Naive thymus-derived CD4-positive, alpha-beta T cell (primary cell): ENCODE measurements around the gene OXSR1. TPM values are rescaled to one million over a fixed set of nuclear protein-coding genes. Genes with fewer than 3 reads are reported as not detected.

ENCODE experiments used
- ATAC-seq: fragments of 150-1000 bp; cut with Tn5 transposase; 2 replicates; pipeline ENCODE4 v1.10.0; 2021; ENCODE audit warnings: mild to moderate bottlenecking, moderate library complexity
- CTCF ChIA-PET: fragments of 350-600 bp; sonication (Branson Sonifier 250); formaldehyde crosslinking; loops from one replicate; lab custom pipeline; 2021; ENCODE audit warnings: antibody characterized with exemption; lab: Charles Lee
- POLR2A ChIA-PET: fragments of 350-600 bp; sonication (Branson Sonifier 250); formaldehyde crosslinking; loops from one replicate; lab custom pipeline; 2021; ENCODE audit warnings: antibody characterized with exemption, inconsistent platforms; lab: Charles Lee
- DNase-seq, 9 donors: peaks; one replicate each; pipeline versions ENCODE4 v3.0.0 to v3.0.0-alpha.2; 2020 to 2022; ENCODE audit warnings: mixed read lengths in 1 of 9
- H3K27ac ChIP-seq: one replicate; pipeline ENCODE4 v1.7.0; 2013; ENCODE audit warnings: mild to moderate bottlenecking, low read depth, low read length, moderate library complexity
- H3K27me3 ChIP-seq, 2 donors: one replicate each; pipeline ENCODE4 v1.7.0; 2013; ENCODE audit warnings: low read length in 2 of 2, mild to moderate bottlenecking in 2 of 2, moderate library complexity in 2 of 2; ENCODE audit not compliant: control insufficient read depth in 2 of 2, insufficient read depth in 2 of 2
- H3K36me3 ChIP-seq, 3 experiments: 1 replicate in 2 of 3; 2 replicates in 1 of 3; pipeline ENCODE4 v1.7.0; 2013; ENCODE audit warnings: low read length in 3 of 3, mild to moderate bottlenecking in 3 of 3, moderate library complexity in 1 of 3; ENCODE audit not compliant: insufficient read depth in 3 of 3, control insufficient read depth in 2 of 3
- H3K4me1 ChIP-seq, 2 donors: one replicate each; pipeline ENCODE4 v1.7.0; 2013; ENCODE audit warnings: low read length in 2 of 2, mild to moderate bottlenecking in 2 of 2, moderate library complexity in 1 of 2; ENCODE audit not compliant: control insufficient read depth in 2 of 2, insufficient read depth in 2 of 2
- H3K4me3 ChIP-seq: 2 replicates; pipeline ENCODE4 v1.7.0; 2013; ENCODE audit warnings: mild to moderate bottlenecking, low read length
- H3K9me3 ChIP-seq, 3 experiments: 1 replicate in 2 of 3; 2 replicates in 1 of 3; pipeline ENCODE4 v1.7.0; 2013; ENCODE audit warnings: low read length in 3 of 3; ENCODE audit not compliant: control insufficient read depth in 2 of 3
- H3K27ac Mint-ChIP-seq, 9 donors: one replicate each; pipeline ENCODE4 v1.8.0; 2020 to 2022; ENCODE audit warnings: mixed read lengths in 9 of 9, mild to moderate bottlenecking in 8 of 9, moderate library complexity in 5 of 9, inconsistent platforms in 2 of 9
- H3K27me3 Mint-ChIP-seq, 5 donors: one replicate each; pipeline ENCODE4 v1.8.0; 2021 to 2022; ENCODE audit warnings: mixed read lengths in 5 of 5, mild to moderate bottlenecking in 1 of 5
- H3K36me3 Mint-ChIP-seq, 5 donors: one replicate each; pipeline ENCODE4 v1.8.0; 2020 to 2022; ENCODE audit warnings: mixed read lengths in 5 of 5, mild to moderate bottlenecking in 3 of 5, inconsistent platforms in 1 of 5
- H3K4me1 Mint-ChIP-seq, 7 donors: one replicate each; pipeline ENCODE4 v1.8.0; 2020 to 2022; ENCODE audit warnings: mixed read lengths in 7 of 7, mild to moderate bottlenecking in 3 of 7, inconsistent platforms in 1 of 7
- H3K4me3 Mint-ChIP-seq, 10 donors: one replicate each; pipeline ENCODE4 v1.8.0; 2020 to 2022; ENCODE audit warnings: mild to moderate bottlenecking in 10 of 10, mixed read lengths in 10 of 10, moderate library complexity in 6 of 10, inconsistent platforms in 2 of 10
- H3K9me3 Mint-ChIP-seq, 11 donors: one replicate each; pipeline ENCODE4 v1.8.0; 2020 to 2022; ENCODE audit warnings: mixed read lengths in 11 of 11, mild to moderate bottlenecking in 4 of 11, inconsistent platforms in 1 of 11, moderate library complexity in 1 of 11
- intact Hi-C, 2 donors: fragments of 100-400 bp; cut with micrococcal nuclease; formaldehyde crosslinking; loops; one replicate each; pipeline ENCODE4 v1.15.1; 2023
- polyA plus RNA-seq, 2 donors: library from polyadenylated mRNA; unstranded; fragments of 300-500 nt; fragmentation: Illumina TruSeq; gene quantifications; one replicate each; pipeline ENCODE4 v1.2.3, GENCODE V29; 2021
- total RNA-seq, 6 experiments: library from RNA in 5 of 6; stranded (reverse) in 5 of 6; gene quantifications; 1 replicate in 5 of 6; 2 replicates in 1 of 6; pipeline ENCODE4 v1.2.3 and lab custom pipeline; 2021 to 2026

The OXSR1 gene
- total and polyA plus RNA-seq, 7 experiments from 2014 or later: 12.3 to 59.7 (median 35.9) TPM

- peak overlapping the region in 2 of 9 donors; percentile 32 to 70 for H3K27ac Mint-ChIP-seq
- Histone ChIP-seq H3K4me1 (peaks cover 0 to 14% of the 10 kb centered on the region in 2 donors), H3K27ac (no peak overlapping the region), H3K9me3 (no peaks in the 10 kb centered on the region), H3K27me3 (no peaks in the 10 kb centered on the region), H3K4me3 (no peak overlapping the region), H3K36me3 (no peaks in the 10 kb centered on the region)
- peaks cover 12 to 41% (median 30%) of the 10 kb centered on the region in 7 donors for H3K4me1 Mint-ChIP-seq
- peak; percentile 54 for ATAC-seq
- H3K9me3 Mint-ChIP-seq: peaks cover 0 to 31% (median 17%) of the 10 kb centered on the region in 11 donors
- intact Hi-C loops: no loop called here
- H3K27me3 Mint-ChIP-seq: peaks cover 0 to 4% (median 0%) of the 10 kb centered on the region in 5 donors
- no peak overlapping the region for H3K4me3 Mint-ChIP-seq
- POLR2A ChIA-PET: interaction anchor here (1.6 kb wide), 1 partner anchor 16 kb away, joined by 5 read pairs; the partner anchor contains the start of gene OXSR1
- no peak for DNase-seq
- CTCF ChIA-PET: interaction anchor here (1.1 kb wide), 1 partner anchor 11 kb away, joined by 4 read pairs; no protein-coding TSS in a partner anchor
- H3K36me3 Mint-ChIP-seq: peaks cover 3 to 21% (median 7%) of the 10 kb centered on the region in 5 donors
Measured at GRCh38 chr3:38148311-38148882, 16.9 kb upstream of the OXSR1 start.

- ChIA-PET POLR2A (interaction anchor here (1.6 kb wide), 1 partner anchor 15 kb away, joined by 5 read pairs; the partner anchor contains the start of gene OXSR1), CTCF (no interaction called here)
- no peak overlapping the region for H3K4me3 ChIP-seq
- H3K9me3 ChIP-seq: no peaks in the 10 kb centered on the region
- H3K36me3 ChIP-seq: no peaks in the 10 kb centered on the region
- ATAC-seq (no peak), DNase-seq (no peak)
- no peaks in the 10 kb centered on the region for H3K27me3 ChIP-seq
- intact Hi-C loops: no loop called here
- peaks cover 12 to 41% (median 30%) of the 10 kb centered on the region in 7 donors for H3K4me1 Mint-ChIP-seq
- no peak overlapping the region for H3K4me3 Mint-ChIP-seq
- H3K27ac Mint-ChIP-seq: peak overlapping the region in 8 of 9 donors; percentile 1 to 71 (median 42)
- peaks cover 0 to 31% (median 17%) of the 10 kb centered on the region in 11 donors for H3K9me3 Mint-ChIP-seq
- peaks cover 0 to 14% of the 10 kb centered on the region in 2 donors for H3K4me1 ChIP-seq
- no peak overlapping the region for H3K27ac ChIP-seq
- H3K36me3 Mint-ChIP-seq: peaks cover 3 to 21% (median 7%) of the 10 kb centered on the region in 5 donors
- peaks cover 0 to 4% (median 0%) of the 10 kb centered on the region in 5 donors for H3K27me3 Mint-ChIP-seq
Measured at GRCh38 chr3:38149708-38150107, 15.6 kb upstream of the OXSR1 start.

GRCh38 chr3:38150780-38151528, 14.4 kb upstream of the OXSR1 start:
- no peaks in the 10 kb centered on the region for H3K27me3 ChIP-seq
- peak overlapping the region in 8 of 9 donors; percentile 7 to 78 (median 52) for H3K27ac Mint-ChIP-seq
- ChIA-PET POLR2A (no interaction called here), CTCF (no interaction called here)
- H3K27ac ChIP-seq: no peak overlapping the region
- no peak overlapping the region for H3K4me3 ChIP-seq
- no peak overlapping the region for H3K4me3 Mint-ChIP-seq
- ATAC-seq (no peak), DNase-seq (no peak)
- H3K9me3 Mint-ChIP-seq: peaks cover 0 to 22% (median 11%) of the 10 kb centered on the region in 11 donors
- H3K4me1 ChIP-seq: peaks cover 0 to 14% of the 10 kb centered on the region in 2 donors
- no peaks in the 10 kb centered on the region for H3K36me3 ChIP-seq
- peaks cover 3 to 19% (median 7%) of the 10 kb centered on the region in 5 donors for H3K36me3 Mint-ChIP-seq
- H3K9me3 ChIP-seq: no peaks in the 10 kb centered on the region
- H3K27me3 Mint-ChIP-seq: no peaks in the 10 kb centered on the region
- H3K4me1 Mint-ChIP-seq: peaks cover 12 to 48% (median 30%) of the 10 kb centered on the region in 7 donors
- intact Hi-C loops: no loop called here

GRCh38 chr3:38151667-38152265, 13.6 kb upstream of the OXSR1 start:
- Histone ChIP-seq H3K4me3 (no peak overlapping the region), H3K36me3 (no peaks in the 10 kb centered on the region), H3K27ac (no peak overlapping the region), H3K27me3 (no peaks in the 10 kb centered on the region), H3K4me1 (peaks cover 0 to 14% of the 10 kb centered on the region in 2 donors), H3K9me3 (no peaks in the 10 kb centered on the region)
- H3K9me3 Mint-ChIP-seq: peaks cover 0 to 15% (median 5%) of the 10 kb centered on the region in 11 donors
- H3K27me3 Mint-ChIP-seq: no peaks in the 10 kb centered on the region
- ATAC-seq (peak; percentile 84), DNase-seq (peak in 2 of 9 donors; percentile 15 to 18)
- H3K4me3 Mint-ChIP-seq: peak overlapping the region in 1 of 10 donors; percentile 57
- ChIA-PET POLR2A (interaction anchor here (1.0 kb wide), 1 partner anchor 13 kb away, joined by 3 read pairs; the partner anchor contains the start of gene OXSR1), CTCF (no interaction called here)
- intact Hi-C loops: loop anchor here in 1 of 2 donors (1.0 kb wide), 1 partner anchor 14 kb away; the partner anchor contains the start of gene OXSR1
- H3K36me3 Mint-ChIP-seq: peaks cover 0 to 13% (median 3%) of the 10 kb centered on the region in 5 donors
- H3K27ac Mint-ChIP-seq: peak overlapping the region in 7 of 9 donors; percentile 19 to 80 (median 58)
- H3K4me1 Mint-ChIP-seq: peaks cover 12 to 48% (median 30%) of the 10 kb centered on the region in 7 donors

GRCh38 chr3:38152609-38153008, 12.7 kb upstream of the OXSR1 start:
- peaks cover 12 to 48% (median 29%) of the 10 kb centered on the region in 7 donors for H3K4me1 Mint-ChIP-seq
- POLR2A ChIA-PET: interaction anchor here (1.0 kb wide), 1 partner anchor 12 kb away, joined by 3 read pairs; the partner anchor contains the start of gene OXSR1
- H3K4me1 ChIP-seq: peaks cover 0 to 14% of the 10 kb centered on the region in 2 donors
- H3K27ac ChIP-seq: no peak overlapping the region
- peak overlapping the region in 3 of 9 donors; percentile 24 to 77 (median 48) for H3K27ac Mint-ChIP-seq
- H3K27me3 Mint-ChIP-seq: no peaks in the 10 kb centered on the region
- no peaks in the 10 kb centered on the region for H3K9me3 ChIP-seq
- intact Hi-C loops: loop anchor here in 1 of 2 donors (1.0 kb wide), 1 partner anchor 13 kb away; the partner anchor contains the start of gene OXSR1
- peaks cover 0 to 5% (median 0%) of the 10 kb centered on the region in 5 donors for H3K36me3 Mint-ChIP-seq
- no peaks in the 10 kb centered on the region for H3K36me3 ChIP-seq
- ATAC-seq: no peak
- H3K27me3 ChIP-seq: no peaks in the 10 kb centered on the region
- H3K4me3 Mint-ChIP-seq: no peak overlapping the region
- peaks cover 0 to 13% (median under 1%) of the 10 kb centered on the region in 11 donors for H3K9me3 Mint-ChIP-seq
- DNase-seq: no peak
- CTCF ChIA-PET: no interaction called here
- H3K4me3 ChIP-seq: no peak overlapping the region

GRCh38 chr3:38153221-38153620, 12.1 kb upstream of the OXSR1 start:
- intact Hi-C loops: no loop called here
- Histone ChIP-seq H3K4me3 (no peak overlapping the region), H3K27ac (no peak overlapping the region), H3K36me3 (no peaks in the 10 kb centered on the region), H3K27me3 (no peaks in the 10 kb centered on the region), H3K9me3 (no peaks in the 10 kb centered on the region), H3K4me1 (peaks cover 0 to 14% of the 10 kb centered on the region in 2 donors)
- H3K27ac Mint-ChIP-seq: peak overlapping the region in 1 of 9 donors; percentile 5
- ATAC-seq (no peak), DNase-seq (no peak)
- peaks cover 12 to 48% (median 25%) of the 10 kb centered on the region in 7 donors for H3K4me1 Mint-ChIP-seq
- H3K9me3 Mint-ChIP-seq: peaks cover 0 to 13% (median 0%) of the 10 kb centered on the region in 11 donors
- peaks cover 0 to 3% (median 0%) of the 10 kb centered on the region in 5 donors for H3K36me3 Mint-ChIP-seq
- POLR2A ChIA-PET: interaction anchor here (0.6 to 1.8 kb wide), 3 partner anchors 12 to 349 kb away, joined by 3 to 5 read pairs (median 4); partner anchors contain the start of genes ACAA1 and OXSR1
- H3K4me3 Mint-ChIP-seq: no peak overlapping the region
- CTCF ChIA-PET: interaction anchor here (0.6 to 1.2 kb wide), 3 partner anchors 19 to 830 kb away, joined by 3 read pairs; no protein-coding TSS in a partner anchor
- H3K27me3 Mint-ChIP-seq: no peaks in the 10 kb centered on the region
